NCI-H128 (cell line): Measurements from ENCODE around the gene PDE10A.

ENCODE experiments used
- DNase-seq: peaks from one replicate; lab custom pipeline; 2025; ENCODE audit not compliant: unreplicated experiment; lab: John Stamatoyannopoulos, UW

PDE10A gene

DNA sequence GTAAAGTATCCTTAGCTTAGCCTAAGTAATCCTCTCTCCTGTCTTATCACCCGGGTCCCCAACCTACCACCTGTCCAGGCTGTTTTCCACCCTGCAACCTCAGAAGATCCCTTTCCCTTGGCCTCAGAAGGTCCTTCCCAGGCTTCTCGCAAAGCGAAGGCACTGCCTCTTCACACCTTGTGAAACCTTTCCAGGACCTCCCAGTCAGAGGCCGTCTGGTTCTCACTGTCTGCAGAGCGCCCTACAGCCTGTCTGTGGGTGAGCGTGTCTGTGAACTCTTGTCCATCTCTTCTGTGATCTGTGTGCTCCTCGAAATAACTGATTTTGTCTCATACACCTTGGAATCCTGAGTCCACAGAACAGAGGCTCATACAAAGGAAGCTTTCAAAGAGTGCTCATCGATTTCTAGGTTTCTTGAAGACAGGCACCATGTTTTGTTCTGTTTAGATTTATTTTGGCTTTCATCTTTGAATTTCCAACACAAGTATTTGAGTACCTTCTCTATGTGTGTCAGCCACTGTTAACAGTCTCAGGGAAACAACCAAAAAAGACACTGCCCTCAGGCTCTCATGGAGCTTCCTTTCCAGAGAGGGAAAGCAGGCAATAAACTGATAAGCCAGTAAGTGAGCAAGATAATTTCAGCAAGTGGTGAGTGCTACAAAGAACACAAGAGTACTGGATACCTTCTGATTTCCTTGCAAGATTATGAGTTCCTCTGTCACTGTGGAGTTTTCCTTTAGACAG is 6.3 kb downstream of the PDE10A start:
- no peak for DNase-seq

DNA sequence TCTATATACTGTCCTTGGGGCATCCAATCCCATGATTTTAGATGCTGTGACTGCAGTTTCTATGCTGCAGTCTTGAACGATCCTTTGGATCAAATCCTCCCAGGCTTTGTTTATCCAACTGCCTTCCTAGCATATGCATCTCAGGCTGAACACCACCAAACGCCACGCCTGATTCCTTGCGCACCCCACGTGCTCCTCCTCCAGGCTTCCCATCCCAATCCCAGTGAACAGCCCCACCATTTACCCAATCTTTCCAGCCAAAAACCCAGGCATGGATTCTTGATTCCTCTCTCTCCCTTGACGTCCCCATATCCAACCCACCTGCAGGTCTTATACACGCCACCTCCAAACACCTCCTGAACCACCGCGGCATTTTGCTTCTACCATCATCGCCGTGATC is 7.8 kb downstream of the PDE10A start:
- no peak for DNase-seq

DNA sequence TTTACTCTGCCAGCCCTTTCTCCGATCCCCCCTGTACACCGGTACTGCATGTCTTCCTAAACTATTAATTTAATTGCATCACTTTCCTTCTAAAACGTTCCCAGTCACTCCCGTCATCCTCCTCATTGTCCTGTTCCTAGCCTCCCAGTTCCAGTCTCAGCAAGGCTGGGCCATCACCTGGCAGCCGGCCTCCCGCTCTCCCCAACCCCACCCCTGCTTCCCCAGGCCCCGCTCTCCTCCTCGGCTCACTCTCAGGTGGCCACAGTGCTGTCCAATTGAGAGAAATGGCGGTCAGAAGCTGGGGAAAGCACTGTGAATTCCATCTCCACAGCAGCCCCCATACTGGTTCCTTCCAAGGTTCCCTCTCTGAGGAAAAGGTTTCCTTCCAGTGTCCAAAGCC is 8.9 kb downstream of the PDE10A start:
- no peak for DNase-seq

DNA sequence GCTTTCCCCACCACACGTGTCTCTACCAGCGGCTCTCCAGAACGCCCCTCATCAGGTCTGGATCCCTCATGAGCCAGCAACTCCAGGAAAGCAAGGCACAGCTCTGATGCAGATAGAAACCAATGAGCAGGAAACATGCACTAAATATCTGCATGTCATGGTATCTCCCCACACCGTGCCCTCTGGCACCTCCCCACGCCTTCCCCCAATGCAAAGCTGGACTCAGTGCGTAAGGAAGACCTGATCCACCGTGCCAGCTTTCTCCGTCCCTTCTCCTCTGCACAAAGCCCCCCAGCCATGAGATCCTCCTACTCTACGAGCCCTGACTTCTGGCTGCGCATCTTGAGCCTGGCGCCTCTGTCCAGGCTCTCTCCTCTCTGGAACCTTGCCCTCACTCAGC is 9.4 kb downstream of the PDE10A start:
- DNase-seq = no peak

DNA sequence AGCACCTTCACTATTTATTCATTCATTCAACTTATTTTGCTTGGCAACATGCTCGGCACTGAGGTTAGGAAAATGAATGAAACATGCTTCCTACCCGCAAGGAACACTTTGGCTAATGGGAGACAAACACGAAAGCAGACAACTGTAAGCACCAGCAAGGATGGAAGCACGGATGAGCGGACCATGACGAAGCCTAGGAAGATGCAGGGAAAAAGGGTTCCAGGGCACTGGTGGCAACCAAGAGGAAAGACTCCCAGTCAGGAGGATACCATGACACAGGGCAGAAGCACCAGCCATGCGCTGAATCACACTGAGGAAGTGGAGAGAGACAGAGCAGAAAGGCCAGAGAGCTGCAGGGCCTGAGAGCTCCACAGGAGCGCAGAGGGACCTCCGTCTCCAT is 9.8 kb downstream of the PDE10A start:
- DNase-seq = no peak

DNA sequence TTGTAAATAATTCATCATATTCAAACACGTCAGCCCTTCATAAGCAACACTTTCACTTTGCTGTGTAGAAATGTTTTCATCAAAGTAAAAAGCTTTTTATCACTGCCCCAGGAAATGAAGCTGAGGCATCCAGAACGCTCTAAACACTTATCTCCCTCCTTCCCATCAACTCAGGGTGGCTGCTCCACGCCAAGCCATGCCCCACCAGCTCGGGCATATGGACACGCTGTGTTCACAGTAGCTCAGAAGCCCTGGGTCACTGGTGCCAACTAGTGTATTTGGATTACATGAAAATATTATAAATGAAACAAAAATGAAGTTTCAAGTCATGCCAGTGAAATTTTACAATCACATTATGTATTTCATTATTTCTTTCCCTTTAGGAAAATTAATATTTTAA is 10.3 kb downstream of the PDE10A start:
- no peak for DNase-seq

DNA sequence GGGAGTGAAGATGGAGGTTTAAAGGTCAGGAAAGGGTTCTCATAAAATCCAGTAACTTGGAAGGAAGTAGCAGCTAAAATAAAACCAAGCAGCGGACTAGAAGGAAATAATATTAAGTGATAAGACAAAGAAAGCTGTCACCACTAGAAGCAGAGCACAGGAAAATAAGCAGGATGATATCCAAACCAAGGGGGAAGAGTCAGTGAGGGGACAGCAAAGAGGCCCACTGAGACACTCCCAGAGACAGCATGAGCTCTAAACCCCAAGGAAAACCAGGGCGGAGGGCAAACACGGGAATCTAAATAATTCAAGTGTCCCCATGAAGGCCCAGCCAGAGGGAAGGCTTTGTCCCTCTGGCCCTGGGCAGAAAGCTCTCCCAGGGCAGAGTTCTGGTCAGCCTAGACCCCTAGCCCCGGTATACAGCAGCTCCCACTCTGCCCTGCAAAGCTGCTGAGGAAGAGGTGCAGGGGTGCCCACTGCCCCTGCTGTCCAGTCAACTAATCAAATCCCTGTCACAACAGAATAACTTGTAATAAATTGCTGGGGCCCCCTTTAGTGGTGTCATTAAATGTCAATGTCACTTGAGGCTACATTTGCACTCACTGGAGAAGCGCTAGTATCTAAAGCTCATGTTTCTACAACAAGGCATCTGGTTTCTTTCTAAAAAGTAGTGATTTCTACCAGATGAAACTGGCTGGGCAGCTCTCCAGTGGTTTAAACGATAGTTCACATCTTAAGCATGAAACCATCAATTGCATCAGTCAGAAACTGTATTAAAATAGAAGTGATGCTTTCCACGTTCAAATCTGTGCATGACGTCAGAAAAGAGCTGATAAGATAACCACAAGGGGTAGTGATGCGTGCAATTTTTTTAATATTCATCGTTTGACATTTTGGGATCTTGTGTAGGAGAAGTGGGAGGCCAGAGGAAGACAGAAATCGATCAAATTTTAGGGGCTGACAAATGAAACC is 13.6 kb downstream of the PDE10A start:
- no peak for DNase-seq

DNA sequence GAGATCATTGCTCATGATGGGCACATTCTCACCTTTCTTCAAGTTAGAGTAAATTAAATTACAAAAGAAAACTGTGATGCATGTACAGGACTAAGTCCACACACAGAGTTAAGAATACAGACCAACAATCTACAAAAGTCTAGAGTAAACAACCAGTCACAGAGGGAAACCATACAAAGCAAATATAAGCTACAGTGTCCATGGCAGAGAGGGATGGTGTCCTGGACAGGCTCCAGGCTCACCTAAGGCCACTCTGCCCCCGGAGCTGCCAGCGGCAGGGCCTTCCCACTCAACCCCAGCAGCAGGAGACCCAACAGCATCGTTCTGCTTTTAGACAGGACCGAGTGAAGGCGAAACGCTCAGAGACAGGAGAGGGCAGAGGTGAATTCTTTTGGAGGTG is 16.0 kb downstream of the PDE10A start:
- DNase-seq = no peak

DNA sequence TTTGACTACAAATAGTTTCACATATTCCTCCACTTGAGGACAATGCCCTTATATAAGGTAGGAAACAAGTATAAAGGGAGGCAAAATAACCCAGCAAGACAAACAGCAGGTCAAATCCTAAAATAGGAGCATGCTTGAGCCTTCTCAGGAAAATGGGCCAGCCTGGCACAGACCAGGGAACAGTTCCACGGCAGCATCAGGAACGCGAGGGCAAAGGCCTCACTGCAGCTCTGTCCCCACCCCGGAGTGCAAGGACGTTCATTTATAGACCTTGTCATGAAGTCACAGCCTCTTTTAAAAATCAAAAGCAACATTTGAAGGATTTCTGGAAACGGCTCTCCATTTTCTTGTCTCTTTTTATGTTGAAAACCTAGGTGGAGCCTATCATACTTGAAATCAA is 17.1 kb downstream of the PDE10A start:
- no peak for DNase-seq

DNA sequence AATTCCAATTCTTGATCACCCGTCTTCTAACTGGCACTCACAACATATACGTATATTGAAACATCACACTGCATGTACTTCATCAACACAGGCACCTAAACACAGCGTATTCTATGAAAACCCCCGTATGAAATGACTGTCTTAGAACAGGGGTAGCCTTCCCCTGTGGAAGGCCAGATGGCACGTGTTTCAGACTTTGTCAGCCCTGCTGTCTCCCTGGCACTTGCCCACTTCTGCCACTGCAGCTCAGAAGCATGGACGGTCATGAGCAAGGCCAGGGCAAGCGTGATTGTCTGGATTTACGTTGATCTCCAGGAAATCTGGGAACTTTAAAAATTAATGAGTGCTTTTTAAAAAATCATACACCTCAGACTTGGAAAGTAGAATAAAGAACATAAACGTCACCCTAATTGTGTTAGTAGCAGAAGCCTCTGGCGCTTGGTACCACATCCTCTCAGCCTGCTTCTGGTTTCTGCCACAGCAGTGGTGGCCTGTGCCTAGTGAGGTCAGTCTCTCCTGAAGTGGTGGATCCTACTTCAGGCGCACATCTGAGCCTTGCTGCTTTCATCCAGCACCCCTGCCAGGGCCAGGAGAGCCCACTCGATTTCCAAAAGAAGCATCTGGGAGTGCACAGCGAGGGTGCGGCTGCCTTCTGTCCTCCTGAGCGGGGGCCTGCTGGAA is 18.3 kb downstream of the PDE10A start:
- DNase-seq = no peak

DNA sequence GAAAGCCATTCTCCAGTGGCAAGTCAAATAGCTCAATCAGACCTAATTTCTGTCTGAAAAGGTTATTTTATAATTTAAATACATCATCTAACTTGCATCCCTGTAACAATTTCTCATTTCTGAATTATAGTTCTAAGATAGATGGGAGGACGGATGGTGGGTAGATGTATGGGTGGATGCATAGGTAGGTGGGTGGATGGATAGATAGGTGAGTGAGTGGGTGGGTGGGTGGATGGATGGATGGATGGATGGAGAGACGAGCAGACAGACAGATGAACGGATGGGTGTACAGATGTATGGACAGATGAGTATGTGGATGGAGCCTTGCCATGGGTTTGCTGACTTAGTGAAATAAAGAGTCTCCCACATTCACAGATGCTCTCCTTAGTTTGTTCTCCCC is 20.0 kb downstream of the PDE10A start:
- no peak for DNase-seq

DNA sequence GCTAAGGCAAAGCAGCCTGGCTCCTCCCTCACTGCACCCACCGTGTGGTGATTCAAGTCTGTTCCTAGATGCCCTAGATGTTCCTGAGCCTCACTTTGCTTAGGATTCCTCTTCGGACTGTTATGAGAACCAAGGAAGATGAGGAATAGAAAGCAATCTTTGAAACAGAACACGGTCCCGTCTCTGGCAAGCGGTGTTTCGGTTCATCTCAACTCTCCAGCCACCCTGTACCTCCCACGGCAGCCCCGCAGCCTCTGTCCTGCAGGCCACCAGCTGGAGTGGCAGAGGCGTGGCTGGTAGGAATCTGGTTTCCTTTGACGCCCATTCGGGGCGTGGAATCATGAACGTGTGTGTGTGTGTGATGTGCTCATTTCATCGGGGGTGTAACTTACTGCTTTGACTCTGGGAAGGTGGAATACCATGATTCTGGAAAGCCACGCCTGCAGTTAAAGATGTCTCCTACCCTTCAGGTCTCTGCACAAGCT is 21.3 kb downstream of the PDE10A start:
- no peak for DNase-seq

DNA sequence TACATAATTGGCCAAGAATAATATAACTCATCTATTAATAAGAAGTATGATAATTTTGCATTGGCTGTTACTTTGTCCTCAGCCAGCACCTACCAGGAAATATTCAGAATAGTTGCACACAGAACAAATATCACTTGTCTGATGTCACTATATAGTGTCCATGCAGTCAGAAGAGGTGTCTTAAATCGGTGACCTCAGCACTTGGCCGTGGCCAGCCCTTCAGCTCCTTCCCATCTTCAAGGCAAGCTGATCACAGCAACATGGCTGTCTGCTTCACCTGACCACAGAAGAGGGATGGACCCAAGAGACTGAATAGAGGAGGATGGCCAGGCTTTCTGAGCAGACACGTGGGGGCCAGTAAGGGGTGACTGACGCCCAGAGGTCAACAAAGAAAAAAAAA is 22.2 kb downstream of the PDE10A start:
- no peak for DNase-seq

DNA sequence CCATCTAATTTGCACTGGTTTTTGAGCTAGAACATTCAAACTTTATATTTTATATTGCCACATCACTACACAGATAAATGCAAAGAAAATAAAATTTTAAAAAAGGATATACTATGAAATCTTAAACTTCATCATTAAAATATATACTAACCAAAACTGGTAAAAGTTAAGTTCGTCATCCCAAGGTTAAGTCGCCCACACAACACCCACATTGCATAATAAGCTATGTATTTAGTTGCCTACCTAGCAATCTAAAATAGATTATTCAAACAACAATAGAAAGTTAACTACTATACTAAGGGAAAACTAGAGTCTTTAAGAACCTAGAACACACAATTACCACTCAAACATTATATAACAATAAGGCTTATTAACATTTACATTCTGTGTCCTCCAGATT is 24.5 kb downstream of the PDE10A start:
- no peak for DNase-seq

DNA sequence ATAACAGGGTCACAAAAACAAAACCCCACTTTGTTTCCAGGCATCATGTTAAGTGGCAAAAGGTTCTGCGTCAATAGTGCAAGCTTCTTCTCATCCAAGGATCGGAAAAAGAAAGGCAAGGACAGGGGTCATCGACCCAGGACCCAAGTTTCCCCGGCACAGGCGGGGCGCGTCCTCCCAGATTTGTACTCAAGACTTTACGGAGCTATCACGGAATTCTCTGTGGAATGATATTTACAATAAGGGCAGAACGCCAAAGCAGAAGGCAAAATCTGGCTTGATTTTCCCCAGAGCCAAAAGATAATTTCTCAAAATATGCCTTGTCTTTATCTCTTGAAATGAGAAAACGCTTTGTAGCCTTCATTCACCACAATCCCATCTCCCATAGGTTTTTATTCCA is 25.5 kb downstream of the PDE10A start:
- DNase-seq = no peak

DNA sequence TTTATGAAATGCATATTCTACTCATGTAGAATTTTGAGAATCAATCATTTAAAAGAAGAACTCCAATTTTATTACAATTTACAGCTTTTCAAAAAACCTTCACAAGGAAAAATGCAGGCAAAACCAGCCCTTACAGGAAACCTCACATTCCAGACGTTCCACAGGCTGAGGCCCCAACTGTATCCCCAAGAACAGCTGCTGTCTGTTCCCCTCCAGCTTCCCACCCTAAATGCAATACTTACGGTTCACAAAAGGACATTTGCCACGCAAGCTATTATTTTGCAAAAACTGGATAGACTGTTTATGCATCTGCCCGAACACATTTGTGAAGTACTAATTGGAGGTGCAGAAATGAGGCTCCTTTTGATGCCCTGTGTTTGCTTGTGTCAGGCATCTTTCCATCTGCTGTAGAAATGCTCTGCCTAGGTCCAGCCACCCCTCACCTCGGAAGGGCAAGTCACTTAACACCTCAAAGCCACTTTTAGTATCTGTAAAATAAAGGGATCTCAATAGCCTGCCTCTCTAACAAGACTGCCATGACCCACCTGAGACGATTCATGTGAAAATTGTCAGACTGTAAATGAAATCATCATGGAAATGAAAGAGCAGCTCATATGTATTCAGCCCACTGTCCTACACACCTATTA is 26.5 kb downstream of the PDE10A start:
- no peak for DNase-seq

DNA sequence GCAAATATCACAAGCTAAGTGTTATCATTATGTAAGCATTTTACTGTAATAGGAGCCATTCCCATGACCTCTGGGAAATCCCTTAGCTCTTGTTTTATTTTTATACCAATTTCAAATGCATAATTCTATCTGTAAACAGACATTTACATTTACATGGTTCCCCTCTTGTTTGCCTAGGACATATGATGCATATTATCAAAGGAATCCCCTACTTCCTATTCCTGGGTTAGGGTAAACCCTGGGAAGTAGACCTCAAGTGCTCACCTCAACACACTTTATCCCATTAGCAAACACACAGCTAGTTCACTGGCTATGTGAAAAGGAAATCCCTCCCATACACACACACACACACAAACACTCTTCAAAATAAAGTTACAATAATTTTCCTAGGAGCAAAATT is 27.1 kb downstream of the PDE10A start:
- no peak for DNase-seq

DNA sequence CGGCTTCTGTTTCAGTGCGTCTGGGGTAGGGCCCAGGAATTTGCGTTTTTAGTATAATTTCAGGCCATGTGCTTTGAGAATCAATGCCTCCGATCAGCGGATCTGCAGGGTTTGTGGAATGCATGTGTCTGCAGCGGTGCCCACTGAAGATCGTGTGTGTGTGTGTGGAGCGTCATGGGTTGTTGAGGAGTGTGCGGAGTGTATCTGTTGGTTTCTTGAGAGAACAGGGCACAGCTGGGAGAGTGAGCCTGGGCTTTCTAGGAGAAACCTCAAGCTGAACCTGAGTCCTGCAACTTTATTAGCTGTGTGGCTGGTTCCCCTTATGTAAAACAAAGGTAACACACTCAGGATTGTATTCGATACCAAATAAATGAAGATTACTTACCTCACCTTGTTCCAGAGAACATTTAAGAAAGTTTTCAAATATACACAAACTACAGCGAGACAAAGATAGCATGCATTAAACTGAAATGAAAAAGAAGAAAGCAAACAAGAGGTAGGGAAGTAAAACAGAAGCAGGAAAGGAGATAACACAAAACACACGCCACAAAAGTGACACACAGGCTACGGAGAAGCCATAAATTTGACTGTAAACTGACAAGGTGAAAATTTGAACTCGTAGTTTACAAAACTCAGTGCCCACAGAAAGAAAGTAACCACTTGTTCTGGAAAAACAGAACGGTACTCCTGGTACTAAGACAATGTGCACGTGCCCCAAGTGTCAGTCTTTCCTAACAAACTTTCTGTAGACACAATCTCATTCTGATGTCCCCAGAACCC is 28.8 kb downstream of the PDE10A start:
- DNase-seq = no peak

DNA sequence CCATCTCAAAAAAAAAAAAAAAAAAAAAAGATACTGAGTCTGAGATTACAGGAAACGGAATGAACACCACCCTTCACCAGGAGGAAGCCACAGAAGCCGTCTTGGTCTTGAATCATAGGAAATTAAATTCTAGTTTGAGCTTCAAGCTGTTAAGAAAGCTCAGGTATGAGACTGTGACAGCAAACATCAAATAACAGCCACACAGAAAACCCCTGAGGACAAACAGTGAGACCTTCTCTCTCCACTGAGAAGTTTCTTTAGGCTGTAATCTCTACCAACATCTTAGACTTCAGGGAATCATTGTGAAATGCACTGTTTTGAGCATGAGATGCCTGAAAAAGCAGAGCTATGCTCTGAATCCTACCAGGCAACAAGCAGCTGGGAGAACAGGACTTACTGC is 30.8 kb downstream of the PDE10A start:
- DNase-seq = no peak

DNA sequence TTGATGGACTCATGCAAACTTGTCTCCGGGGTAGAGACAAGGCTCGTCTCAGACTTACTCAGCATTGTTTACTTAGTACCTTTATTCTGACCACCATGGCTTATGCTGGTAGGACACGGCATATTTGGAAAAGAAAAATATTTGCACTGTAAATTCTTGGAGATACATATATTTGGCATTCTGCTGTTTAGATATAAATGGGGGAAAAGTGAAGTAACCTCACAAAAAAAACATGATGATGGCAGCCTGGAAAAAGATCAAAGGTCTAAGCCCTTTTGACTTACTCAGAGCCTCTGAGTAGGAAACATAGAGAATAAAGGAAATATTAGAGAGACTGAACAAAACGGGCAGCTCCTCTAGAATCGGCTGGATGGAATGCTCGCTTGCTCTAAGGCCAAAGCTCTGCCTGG is 32.5 kb downstream of the PDE10A start:
- DNase-seq = no peak
